Endothelial cell of umbilical vein (primary cell): Measurements from ENCODE around the gene CSMD2. TPM values are rescaled to one million over a fixed set of nuclear protein-coding genes. Genes with fewer than 3 reads are reported as not detected.

ENCODE experiments used
- BruUV-seq: library from RNA; stranded (reverse); fragments of 400-500 nt; replicated peaks from 2 replicates; lab custom pipeline; 2021; lab: Mats Ljungman, UMichigan
- CTCF ChIA-PET: fragments of 300-600, 350-600 bp; sonication (Branson Sonifier 250); formaldehyde crosslinking; loops from one replicate; lab custom pipeline; 2021; ENCODE audit warnings: antibody characterized with exemption, inconsistent platforms; lab: Charles Lee
- POLR2A ChIA-PET: fragments of 300-600, 350-600 bp; sonication (Branson Sonifier 250); formaldehyde crosslinking; loops from one replicate; lab custom pipeline; 2021; ENCODE audit warnings: antibody characterized with exemption, inconsistent platforms; lab: Charles Lee
- DNase-seq: peaks from one replicate; pipeline ENCODE4 v3.0.0-alpha.2; 2011; ENCODE audit warnings: low read depth, low spot score
- FAIRE-seq: peaks from 2 replicates; lab custom pipeline; 2011; peaks lifted over from hg19 to GRCh38; lab: Jason Lieb, UNC
- H2AFZ ChIP-seq: 2 replicates; pipeline ENCODE4 v1.6.0; 2012; ENCODE audit warnings: low read depth, low read length, control low read depth, inconsistent platforms
- H3K27ac ChIP-seq: 2 replicates; pipeline ENCODE4 v1.5.1; 2011; ENCODE audit warnings: low read depth, mild to moderate bottlenecking, control low read depth, low read length, moderate library complexity; ENCODE audit not compliant: insufficient read depth
- H3K27me3 ChIP-seq, 2 experiments: 2 replicates each; pipeline versions ENCODE4 v1.6.0 to v1.6.1; 2011; ENCODE audit warnings: low read length in 2 of 2, mixed read lengths in 1 of 2; ENCODE audit not compliant: control insufficient read depth in 2 of 2, insufficient read depth in 2 of 2
- H3K36me3 ChIP-seq, 2 experiments: 2 replicates in 1 of 2; 3 replicates in 1 of 2; pipeline ENCODE4 v1.5.1; 2011; ENCODE audit warnings: low read length in 2 of 2, mild to moderate bottlenecking in 1 of 2, moderate library complexity in 1 of 2; ENCODE audit not compliant: control insufficient read depth in 2 of 2, insufficient read depth in 2 of 2; ENCODE audit errors: extremely low read depth in 1 of 2
- H3K4me1 ChIP-seq: 3 replicates; pipeline ENCODE4 v1.5.1; 2011; ENCODE audit warnings: mild to moderate bottlenecking, low read length; ENCODE audit not compliant: control insufficient read depth, insufficient read depth; ENCODE audit errors: extremely low read depth
- H3K4me2 ChIP-seq: 2 replicates; pipeline ENCODE4 v1.6.1; 2011; ENCODE audit warnings: low read length, control low read depth, mixed read lengths; ENCODE audit not compliant: insufficient read depth
- H3K4me3 ChIP-seq, 3 experiments: fragments of 200-600 bp in 1 of 3; sonication (generic), shearing (Covaris generic) in 1 of 3; replicated peaks in 1 of 3; 2 replicates each; pipeline ENCODE4 v1.5.1; 2011 to 2016; ENCODE audit warnings: control low read depth in 3 of 3, low read length in 3 of 3, mild to moderate bottlenecking in 2 of 3, inconsistent platforms in 1 of 3, low read depth in 1 of 3, moderate library complexity in 1 of 3; ENCODE audit not compliant: insufficient read depth in 1 of 3
- H3K79me2 ChIP-seq: 2 replicates; pipeline ENCODE4 v1.6.0; 2012; ENCODE audit warnings: low read length, inconsistent platforms; ENCODE audit not compliant: control insufficient read depth, insufficient read depth
- H3K9ac ChIP-seq: replicated peaks from 2 replicates; pipeline ENCODE3; 2011; ENCODE audit warnings: low read length, control low read depth; ENCODE audit not compliant: insufficient read depth; ENCODE audit errors: extremely low read depth
- H3K9me1 ChIP-seq: replicated peaks from 3 replicates; pipeline ENCODE4 v1.6.0; 2011; ENCODE audit warnings: mild to moderate bottlenecking, low read length; ENCODE audit not compliant: control insufficient read depth, insufficient read depth; ENCODE audit errors: extremely low read depth
- H3K9me3 ChIP-seq: replicated peaks from 2 replicates; pipeline ENCODE4 v1.5.1; 2012; ENCODE audit warnings: low read length, inconsistent platforms; ENCODE audit not compliant: control insufficient read depth, insufficient read depth
- H4K20me1 ChIP-seq: replicated peaks from 2 replicates; pipeline ENCODE3; 2011; ENCODE audit warnings: mild to moderate bottlenecking, low read length; ENCODE audit not compliant: control insufficient read depth, insufficient read depth; ENCODE audit errors: extremely low read depth
- EZH2 ChIP-seq: IDR thresholded peaks from 2 replicates; pipeline ENCODE4 v1.6.1; 2012; ENCODE audit warnings: borderline replicate concordance, low read depth, mild to moderate bottlenecking, moderate library complexity, low read length, inconsistent platforms; ENCODE audit not compliant: severe bottlenecking
- FOS ChIP-seq: IDR thresholded peaks from 2 replicates; pipeline ENCODE4 v1.6.1; 2011; ENCODE audit warnings: mild to moderate bottlenecking, low read length, moderate library complexity, borderline replicate concordance; ENCODE audit not compliant: insufficient read depth
- JUN ChIP-seq: IDR thresholded peaks from 2 replicates; pipeline ENCODE4 v1.6.1; 2011; ENCODE audit warnings: borderline replicate concordance, low read depth; ENCODE audit not compliant: insufficient read length, insufficient read depth
- MYC ChIP-seq: IDR thresholded peaks from one replicate; pipeline ENCODE4 v1.6.1; 2011; ENCODE audit warnings: mild to moderate bottlenecking, low read depth, low read length
- POLR2AphosphoS5 ChIP-seq: IDR thresholded peaks from 2 replicates; pipeline ENCODE4 v1.6.1; 2012; ENCODE audit warnings: low read depth, mild to moderate bottlenecking, control low read depth, low read length, moderate library complexity; ENCODE audit not compliant: insufficient read depth
- dilution Hi-C: fragments of 300-500 bp; cut with MboI; formaldehyde crosslinking; loops from one replicate; pipeline ENCODE4 v1.15.0; 2019; ENCODE audit warnings: low sequenced_read_pairs; ENCODE audit not compliant: extremely low pct_ligation_motif_present
- intact Hi-C: fragments of 100-400 bp; cut with micrococcal nuclease; formaldehyde crosslinking; loops from one replicate; pipeline ENCODE4 v1.10.0; 2022
- polyA plus RNA-seq, 4 experiments: library from polyadenylated mRNA; depleted of rRNA in 3 of 4; stranded (reverse) in 3 of 4; unstranded in 1 of 4; fragments of >200 nt; gene quantifications; 2 replicates each; pipeline versions ENCODE4 v1.2.1 to v1.2.3, GENCODE V29; 2011 to 2012; ENCODE audit warnings: missing spikeins in 1 of 4
- total RNA-seq: library from RNA; stranded (reverse); gene quantifications from 2 replicates; pipeline ENCODE4 v1.2.3, GENCODE V29; 2021
- TF ChIP-seq, protein P1 (sequence below), 2 donors: IDR thresholded peaks; 1 replicate in 1 of 2; 2 replicates in 1 of 2; pipeline ENCODE4 v1.5.1; 2011; ENCODE audit warnings: low read length in 2 of 2, mild to moderate bottlenecking in 2 of 2, moderate library complexity in 2 of 2, control low read depth in 1 of 2, inconsistent platforms in 1 of 2, low read depth in 1 of 2; ENCODE audit not compliant: insufficient read depth in 1 of 2; ENCODE audit errors: extremely low read depth in 1 of 2
- TF ChIP-seq, protein P2 (sequence below): IDR thresholded peaks from 2 replicates; pipeline ENCODE4 v1.6.1; 2011; ENCODE audit not compliant: insufficient read depth, insufficient read length

Gene CSMD2
- total and polyA plus RNA-seq, 2 donors (not counting 3 experiments of a cell fraction or from before 2014, with no cell fraction given) = under 0.01 TPM; not detected in 1

DNA sequence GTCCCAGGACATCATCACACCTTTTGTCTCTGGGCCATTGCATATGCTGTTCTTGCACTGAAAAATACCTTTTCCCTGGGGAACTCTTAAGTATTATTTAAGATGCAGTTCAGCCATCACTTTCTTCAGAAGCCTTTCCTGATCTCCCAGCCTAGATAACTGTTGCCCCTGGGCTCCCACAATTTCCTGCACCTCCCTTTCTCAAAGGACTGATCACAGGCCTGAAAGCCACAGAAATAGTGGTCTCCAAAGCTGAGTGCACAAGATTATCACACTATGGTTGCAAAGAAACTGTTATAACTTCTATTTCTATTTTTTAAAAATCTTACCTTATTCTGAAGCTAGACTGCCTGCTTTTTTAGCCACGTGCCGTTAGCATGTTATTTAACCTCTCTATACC is 695.3 kb downstream of the CSMD2 start:
- FAIRE-seq (peak; percentile 57), DNase-seq (no peak)
- Histone ChIP-seq H2AFZ (no peak overlapping the region), H3K4me3 (no peak overlapping the region), H3K4me1 (peaks cover 13% of the 10 kb centered on the region), H3K79me2 (peaks cover 9% of the 10 kb centered on the region), H4K20me1 (no peaks in the 10 kb centered on the region), H3K9ac (no peak overlapping the region), H3K9me1 (no peaks in the 10 kb centered on the region), H3K4me2 (no peak overlapping the region), H3K9me3 (no peaks in the 10 kb centered on the region), H3K27ac (no peak overlapping the region), H3K36me3 (no peaks in the 10 kb centered on the region), H3K27me3 (no peaks in the 10 kb centered on the region)
- intact Hi-C loops (loop anchor here (1.0 kb wide), 7 partner anchors 38 to 374 kb away; partner anchors contain the start of gene PHC2), dilution Hi-C loops (no loop called here)
- TF ChIP-seq JUN (no peak), POLR2AphosphoS5 (no peak)
- TF ChIP-seq, protein P1, sequence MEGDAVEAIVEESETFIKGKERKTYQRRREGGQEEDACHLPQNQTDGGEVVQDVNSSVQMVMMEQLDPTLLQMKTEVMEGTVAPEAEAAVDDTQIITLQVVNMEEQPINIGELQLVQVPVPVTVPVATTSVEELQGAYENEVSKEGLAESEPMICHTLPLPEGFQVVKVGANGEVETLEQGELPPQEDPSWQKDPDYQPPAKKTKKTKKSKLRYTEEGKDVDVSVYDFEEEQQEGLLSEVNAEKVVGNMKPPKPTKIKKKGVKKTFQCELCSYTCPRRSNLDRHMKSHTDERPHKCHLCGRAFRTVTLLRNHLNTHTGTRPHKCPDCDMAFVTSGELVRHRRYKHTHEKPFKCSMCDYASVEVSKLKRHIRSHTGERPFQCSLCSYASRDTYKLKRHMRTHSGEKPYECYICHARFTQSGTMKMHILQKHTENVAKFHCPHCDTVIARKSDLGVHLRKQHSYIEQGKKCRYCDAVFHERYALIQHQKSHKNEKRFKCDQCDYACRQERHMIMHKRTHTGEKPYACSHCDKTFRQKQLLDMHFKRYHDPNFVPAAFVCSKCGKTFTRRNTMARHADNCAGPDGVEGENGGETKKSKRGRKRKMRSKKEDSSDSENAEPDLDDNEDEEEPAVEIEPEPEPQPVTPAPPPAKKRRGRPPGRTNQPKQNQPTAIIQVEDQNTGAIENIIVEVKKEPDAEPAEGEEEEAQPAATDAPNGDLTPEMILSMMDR (IDR thresholded peaks at IDR 0.05; ENCODE audit: extremely low read depth in 1 of 2, insufficient read depth in 1 of 2, low read depth in 1 of 2, low read length in 2 of 2) = no peak
- CTCF ChIA-PET = interaction anchor here (1.0 to 5.1 kb wide), 10 partner anchors 10 to 373 kb away, joined by 3 to 97 read pairs (median 15); no protein-coding TSS in a partner anchor
- POLR2A ChIA-PET = no interaction called here
- no TSS peak for BruUV-seq

DNA sequence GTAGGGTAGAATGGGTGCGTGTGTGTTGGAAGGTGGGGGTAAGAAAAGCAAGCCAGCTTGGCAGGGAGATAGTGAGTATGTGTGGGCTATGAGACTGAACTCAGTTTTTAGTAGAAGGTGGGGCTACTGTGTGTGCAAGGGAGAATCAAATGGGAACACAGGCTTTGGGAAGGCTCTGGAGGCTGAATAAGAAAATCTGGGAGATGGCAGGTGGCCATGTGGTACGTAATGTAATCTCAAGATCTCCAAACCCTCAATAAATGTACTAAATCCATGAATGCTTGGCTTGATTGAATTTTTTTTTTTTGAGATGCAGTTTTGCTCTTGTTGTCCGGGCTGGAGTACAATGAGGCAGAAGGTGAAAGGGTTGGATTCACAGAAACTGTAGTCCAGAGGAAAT is 696.1 kb downstream of the CSMD2 start:
- TF ChIP-seq POLR2AphosphoS5 (no peak), JUN (no peak), FOS (no peak), MYC (no peak), EZH2 (no peak)
- TF ChIP-seq, protein P1 (IDR thresholded peaks at IDR 0.05; ENCODE audit: extremely low read depth in 1 of 2, insufficient read depth in 1 of 2, low read depth in 1 of 2, low read length in 2 of 2) = no peak
- TF ChIP-seq, protein P2, sequence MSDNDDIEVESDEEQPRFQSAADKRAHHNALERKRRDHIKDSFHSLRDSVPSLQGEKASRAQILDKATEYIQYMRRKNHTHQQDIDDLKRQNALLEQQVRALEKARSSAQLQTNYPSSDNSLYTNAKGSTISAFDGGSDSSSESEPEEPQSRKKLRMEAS = no peak
- H3K4me2 ChIP-seq = no peak overlapping the region
- no peaks in the 10 kb centered on the region for H3K27me3 ChIP-seq
- H3K27ac ChIP-seq = no peak overlapping the region
- ChIA-PET CTCF (interaction anchor here (0.9 to 5.1 kb wide), 8 partner anchors 9 to 380 kb away, joined by 3 to 97 read pairs (median 18); no protein-coding TSS in a partner anchor), POLR2A (no interaction called here)
- H3K79me2 ChIP-seq = peaks cover 9% of the 10 kb centered on the region
- no peaks in the 10 kb centered on the region for H3K36me3 ChIP-seq
- no peak for DNase-seq
- H3K4me1 ChIP-seq = peaks cover 13% of the 10 kb centered on the region
- no TSS peak for BruUV-seq
- no peaks in the 10 kb centered on the region for H3K9me1 ChIP-seq
- H3K9me3 ChIP-seq = no peaks in the 10 kb centered on the region
- dilution Hi-C loops (no loop called here), intact Hi-C loops (no loop called here)
- H2AFZ ChIP-seq = no peak overlapping the region
- H3K4me3 ChIP-seq = no peak overlapping the region
- H3K9ac ChIP-seq = no peak overlapping the region
- no peaks in the 10 kb centered on the region for H4K20me1 ChIP-seq
- FAIRE-seq = no peak
